Activated CD4-positive, alpha-beta T cell treated with anti-CD3 and anti-CD28 coated beads for 4 hours (primary cell): ENCODE results near the gene FXYD7.
"Not testable (repeated sequence)": the region's sequence is repeated elsewhere in the genome, so short reads cannot be mapped to it uniquely, and the experiment has no call there.

Experiments
- DNase-seq, 2 donors: peaks; one replicate each; pipeline ENCODE4 v3.0.0-alpha.2; 2020

FXYD7 gene

GRCh38 chr19:35167251-35168119, 24.4 kb downstream of the FXYD7 start:
- DNase-seq = no peak

DNA sequence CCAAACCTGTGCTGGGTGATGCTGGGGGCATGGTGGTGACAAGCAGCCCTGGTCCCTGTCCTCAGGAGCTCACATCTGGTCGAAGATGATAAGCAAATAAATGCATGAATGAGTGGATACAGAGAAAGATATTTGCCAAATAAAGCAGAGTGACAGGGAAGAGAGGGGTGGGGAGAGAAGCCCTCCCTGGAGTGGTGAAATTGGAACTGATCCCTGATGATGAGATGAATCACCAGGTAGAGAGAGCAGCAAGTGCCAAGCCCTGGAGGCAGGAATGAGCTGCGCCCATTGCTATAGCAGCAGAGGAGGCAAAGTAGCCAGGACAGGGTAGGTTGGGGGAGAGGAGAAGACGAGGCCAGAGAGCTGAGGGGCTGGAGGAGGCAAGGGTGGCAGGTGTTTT, 25.1 kb downstream of the FXYD7 start:
- no peak for DNase-seq

DNA sequence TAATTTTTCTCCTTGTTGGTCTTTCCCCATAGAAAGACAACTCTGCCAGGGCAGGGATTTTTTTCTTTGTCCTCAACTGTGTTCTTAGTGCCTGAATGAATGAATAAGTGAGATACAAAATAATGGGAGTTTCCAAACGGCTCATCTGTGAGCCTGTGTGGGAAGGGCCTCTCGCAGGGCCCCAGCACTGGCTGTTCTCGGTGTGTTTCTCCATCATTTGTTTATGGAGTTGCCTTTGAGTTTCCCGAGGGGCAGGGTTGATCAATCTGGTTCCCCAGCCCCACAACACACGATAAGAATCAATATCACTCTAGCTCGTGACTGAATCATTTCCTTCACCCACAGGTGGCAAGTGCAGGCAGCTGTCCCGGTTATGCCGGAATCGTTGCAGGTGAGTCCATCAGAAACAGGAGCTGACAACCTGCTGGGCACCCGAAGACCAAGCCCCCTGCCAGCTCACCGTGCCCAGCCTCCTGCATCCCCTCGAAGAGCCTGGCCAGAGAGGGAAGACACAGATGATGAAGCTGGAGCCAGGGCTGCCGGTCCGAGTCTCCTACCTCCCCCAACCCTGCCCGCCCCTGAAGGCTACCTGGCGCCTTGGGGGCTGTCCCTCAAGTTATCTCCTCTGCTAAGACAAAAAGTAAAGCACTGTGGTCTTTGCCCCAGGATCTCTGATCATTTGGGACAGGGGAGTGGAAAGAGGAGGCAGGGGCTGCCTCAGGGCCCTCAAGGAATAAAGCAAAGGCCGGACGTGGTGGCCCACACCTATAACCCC, 26.4 kb downstream of the FXYD7 start:
- DNase-seq = no peak

DNA sequence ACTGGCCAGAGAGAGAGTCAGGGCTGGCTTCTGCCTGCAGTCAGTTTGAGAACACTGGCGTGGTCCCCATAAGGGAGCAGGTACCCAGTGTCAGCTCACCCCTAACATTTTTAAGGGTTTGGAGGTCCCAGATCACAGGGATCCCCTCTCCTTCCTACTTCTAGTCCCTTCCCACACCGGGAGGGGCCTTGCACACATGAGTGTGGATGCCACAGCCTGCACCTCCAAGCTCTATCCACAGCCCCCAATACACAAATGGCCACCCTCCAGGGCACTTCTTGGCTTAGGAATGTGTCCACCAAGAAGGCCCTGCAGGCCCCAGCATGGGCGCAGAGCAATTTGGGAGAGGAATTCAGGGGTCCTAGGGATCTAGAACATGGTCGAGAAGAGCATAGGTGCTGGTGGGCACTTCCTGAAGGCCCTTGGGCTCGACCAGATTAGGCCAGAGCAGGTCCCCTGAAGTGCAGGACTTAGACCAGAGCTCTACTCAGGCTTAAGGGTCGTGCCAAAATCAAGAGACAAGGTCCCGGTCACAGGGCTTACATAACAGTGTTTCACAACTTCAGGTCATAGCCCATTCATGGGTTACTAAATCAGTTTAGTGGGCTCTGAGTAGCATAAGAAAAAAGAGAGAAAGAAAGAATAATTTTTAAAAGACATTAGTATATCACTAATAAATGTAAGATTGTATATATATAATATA, 27.5 kb downstream of the FXYD7 start:
- no peak for DNase-seq

DNA sequence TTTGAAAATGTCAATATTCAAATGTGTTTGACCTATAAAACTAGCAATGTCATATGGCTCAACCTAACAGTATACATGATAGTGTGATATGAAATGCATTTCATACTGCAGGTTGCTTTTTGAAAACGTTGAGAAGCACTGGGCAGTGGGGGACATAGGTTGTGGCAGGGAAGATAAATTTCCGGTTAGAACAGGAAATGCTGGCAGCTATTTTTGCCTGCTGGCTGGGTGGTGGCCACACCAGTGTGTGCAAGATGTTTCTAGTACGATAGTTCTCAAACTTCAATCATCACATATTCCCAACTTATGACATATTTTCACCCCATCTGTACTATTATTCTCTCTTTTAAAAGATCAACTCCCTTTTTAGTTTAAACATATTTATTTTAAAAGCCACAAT, 28.7 kb downstream of the FXYD7 start:
- DNase-seq = no peak

DNA sequence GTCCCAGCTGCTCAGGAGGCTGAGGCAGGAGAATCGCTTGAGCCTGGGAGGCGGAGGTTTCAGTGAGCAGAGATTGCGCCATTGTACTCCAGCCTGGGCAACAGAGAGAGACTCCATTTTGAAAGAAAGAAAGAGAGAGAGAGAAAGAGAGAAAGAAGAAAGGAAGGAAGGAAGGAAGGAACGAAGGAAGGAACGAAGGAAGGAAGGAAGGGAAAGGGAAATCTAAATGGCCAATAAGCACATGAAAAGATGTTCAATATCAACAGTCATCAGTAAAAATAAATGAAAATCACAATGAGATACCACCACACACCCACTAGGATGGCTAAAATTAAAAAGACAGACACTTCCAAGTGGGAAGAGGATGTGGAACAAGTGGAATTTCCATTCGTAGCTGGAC, 31.2 kb downstream of the FXYD7 start:
- no peak for DNase-seq

DNA sequence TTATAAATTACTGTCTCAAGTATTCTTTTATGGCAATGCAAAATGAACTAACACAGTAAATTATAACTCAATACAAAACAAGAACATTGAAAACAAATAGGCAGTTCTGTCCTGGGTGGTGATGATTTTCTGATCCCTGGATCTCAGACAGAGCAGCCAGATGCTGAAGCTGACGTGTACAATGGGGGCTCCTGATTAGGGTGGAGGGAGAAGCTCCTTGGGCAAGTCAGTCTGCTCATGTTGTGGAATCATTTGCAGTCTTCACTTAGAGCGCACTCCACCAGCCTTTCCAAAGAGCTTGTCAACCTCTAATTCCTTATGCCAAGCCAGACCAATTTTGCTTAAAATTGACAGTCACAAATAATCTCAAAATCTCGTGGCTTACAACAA, 33.1 kb downstream of the FXYD7 start:
- DNase-seq = no peak

DNA sequence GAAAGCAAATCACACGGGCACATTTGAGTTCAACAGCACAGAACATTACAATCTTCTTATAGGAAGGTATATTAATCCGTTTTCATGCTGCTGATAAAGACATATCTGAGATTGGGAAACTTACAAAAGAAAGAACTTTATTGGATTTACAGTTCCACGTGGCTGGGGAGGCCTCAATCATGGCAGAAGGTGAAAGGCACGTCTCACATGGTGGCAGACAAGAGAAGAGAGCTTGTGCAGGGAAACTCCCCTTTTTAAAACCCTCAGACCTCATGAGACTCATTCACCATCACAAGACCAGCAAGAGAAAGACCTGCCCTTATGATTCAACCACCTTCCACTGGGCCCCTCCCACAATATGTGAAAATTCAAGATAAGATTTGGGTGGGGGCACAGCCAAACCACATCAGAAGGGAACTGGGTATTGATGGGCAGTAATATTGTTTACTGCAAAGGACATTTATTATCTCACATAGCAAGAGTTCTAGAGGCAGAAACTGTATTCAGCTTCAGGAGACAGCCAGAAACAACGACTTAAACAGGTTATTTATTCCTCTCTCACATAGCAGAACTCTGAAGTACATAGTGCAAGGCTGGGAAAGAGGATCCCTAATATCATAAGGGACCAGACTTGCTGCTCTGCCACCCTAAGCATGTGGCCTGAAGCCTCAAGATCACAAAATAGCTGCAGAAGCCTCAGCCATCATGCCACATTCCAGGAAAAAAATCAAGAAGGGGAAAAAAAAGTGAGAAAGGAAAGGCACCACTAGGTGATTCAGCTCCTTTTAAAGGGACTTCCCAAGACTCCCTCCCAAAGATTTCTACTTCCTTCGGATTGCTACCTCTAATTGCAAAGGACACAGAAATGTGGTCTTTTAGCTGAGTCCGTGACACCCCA, 34.6 kb downstream of the FXYD7 start:
- no peak for DNase-seq

DNA sequence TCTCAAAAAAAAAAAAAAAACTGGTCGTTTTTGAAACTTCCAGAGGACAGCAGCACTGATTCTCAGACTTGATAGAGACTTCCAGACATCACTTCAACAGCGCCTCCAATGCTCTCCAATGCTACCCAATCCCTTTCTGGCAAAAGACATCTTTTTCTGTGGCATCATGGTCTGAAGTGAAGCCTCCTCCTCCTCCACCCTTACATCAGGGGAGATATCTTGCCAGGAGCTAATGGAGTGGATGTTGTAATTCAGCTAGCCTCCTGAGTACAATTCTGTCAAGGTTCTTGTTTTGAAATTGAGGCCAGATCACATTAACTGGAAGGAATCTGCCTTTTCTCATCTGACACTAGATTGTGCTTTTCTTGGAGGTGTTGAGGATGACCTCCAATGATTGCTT, 35.6 kb downstream of the FXYD7 start:
- no peak for DNase-seq

DNA sequence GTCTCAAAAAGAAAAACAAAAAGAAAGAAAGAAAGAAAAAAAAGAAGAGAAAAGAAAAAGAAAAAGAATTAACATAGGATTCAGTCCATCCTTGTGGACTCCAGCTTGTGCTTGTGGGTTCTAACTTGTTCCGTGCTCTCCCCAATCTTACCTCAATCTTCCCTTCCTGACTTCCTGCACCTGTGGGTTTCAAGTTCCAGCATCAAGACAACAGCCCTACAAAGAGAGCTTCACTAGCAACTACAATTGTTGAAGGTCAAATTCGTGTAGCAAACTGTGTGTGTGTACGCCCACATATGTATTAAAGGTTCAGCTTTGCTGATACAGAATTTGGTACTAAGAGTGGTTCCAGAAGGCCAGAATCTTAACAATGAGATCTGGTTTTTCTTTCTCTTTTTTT, 36.8 kb downstream of the FXYD7 start:
- no peak for DNase-seq

DNA sequence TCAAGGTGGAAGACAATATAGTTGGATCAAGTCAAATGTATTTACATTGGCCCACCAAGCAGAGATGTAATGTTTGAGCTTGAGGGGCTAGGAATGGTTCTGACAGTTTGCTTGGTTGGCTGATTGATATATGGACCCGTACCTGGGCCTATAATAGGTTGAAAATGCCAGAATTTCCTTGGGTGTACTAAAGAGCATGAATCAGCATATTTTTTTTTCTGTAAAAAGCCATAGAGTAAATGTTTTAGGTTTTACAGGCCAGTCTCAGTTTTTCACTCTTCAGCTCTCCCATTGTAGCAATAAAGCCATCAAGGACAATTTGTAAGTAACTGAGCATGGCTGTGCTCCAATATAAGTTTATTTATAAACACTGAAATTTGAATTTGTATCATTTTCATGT, 38.3 kb downstream of the FXYD7 start:
- DNase-seq = no peak

DNA sequence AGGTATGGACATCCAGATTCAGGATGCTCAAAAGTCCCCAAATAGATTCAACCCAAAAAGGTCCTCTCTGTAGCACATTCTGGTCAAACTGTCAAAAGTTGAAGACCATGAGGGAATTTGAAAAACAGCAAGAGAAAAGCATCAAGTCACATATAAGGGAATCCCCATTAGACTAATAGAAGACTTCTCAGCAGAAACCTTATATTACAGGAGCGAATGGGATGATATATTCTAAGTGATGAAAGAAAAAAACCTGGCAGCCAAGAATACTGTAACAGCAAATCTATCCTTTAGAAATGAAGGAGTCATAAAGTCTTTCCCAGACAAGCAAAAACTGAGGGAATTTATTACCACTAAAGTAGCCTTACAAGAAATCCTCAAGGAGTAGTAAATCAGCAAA, 41.2 kb downstream of the FXYD7 start:
- DNase-seq = no peak

DNA sequence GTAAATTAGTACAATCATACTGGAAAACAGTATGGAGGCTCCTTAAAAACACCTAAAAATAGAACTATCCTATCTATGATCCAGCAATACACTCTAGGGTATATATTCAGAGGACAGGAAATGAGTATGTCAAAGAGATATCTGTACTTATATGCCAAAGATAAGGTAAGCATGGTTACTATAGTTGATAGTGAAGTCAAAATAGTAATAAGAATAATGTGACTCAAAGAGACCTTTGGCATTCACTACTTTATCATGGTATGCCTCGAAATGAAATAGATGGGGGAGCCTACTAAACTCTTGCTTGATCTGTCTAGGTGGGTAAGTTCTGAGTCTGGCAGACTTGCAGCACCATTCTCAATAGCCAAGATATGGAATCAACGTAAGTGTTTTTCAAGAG, 41.8 kb downstream of the FXYD7 start:
- DNase-seq = no peak

- DNase-seq = no peak
Measured at GRCh38 chr19:35194012-35194984, 51.2 kb downstream of the FXYD7 start.

- DNase-seq = no peak
Measured at GRCh38 chr19:35195830-35196229, 52.8 kb downstream of the FXYD7 start.

DNA sequence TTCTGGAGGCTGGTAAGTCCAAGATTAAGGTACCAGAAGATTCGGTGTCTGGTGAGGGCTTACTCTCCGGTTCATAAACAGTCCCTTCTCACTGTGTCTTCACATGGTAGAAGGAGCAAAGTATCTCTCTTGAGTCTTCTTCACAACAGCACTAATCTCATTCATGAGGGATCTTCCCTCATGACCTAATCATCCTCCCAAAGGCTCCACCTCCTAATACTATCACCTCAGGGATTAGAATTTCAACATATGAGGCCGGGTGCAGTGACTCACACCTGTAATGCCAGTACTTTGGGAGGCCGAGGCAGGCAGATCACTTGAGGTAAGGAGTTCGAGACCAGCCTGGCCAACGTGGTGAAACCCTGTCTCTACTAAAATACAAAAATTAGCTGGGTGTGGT, 53.8 kb downstream of the FXYD7 start:
- not testable (repeated sequence) for DNase-seq

DNA sequence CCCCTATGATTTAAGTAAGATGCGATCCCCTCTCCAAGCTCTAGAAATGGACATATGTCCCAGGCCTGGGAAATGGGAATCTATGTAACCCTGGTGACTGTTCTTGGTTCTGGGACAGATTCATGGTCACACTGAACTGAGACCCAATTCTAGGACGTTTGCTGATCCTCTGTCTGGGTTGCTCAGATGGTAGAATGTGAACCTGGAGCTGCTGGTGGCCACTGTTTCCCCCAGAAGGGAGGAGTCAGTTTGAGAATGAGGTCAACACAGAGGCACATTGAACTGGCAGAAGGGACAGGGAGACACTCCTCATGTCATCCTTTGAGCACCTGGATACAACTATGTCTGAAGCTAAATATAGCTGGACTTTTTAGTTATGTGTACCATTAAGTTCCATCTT, 56.4 kb downstream of the FXYD7 start:
- no peak for DNase-seq

GRCh38 chr19:35202722-35203688, 60.0 kb downstream of the FXYD7 start:
- no peak for DNase-seq
